HEK293 (cell line): ENCODE measurements around the gene TOR4A.

Experiments
- CTCF ChIA-PET: fragments of 350-600 bp; formaldehyde crosslinking; extraction: SDS; loops from one replicate; lab custom pipeline; 2021; ENCODE audit warnings: antibody characterized with exemption; lab: Yijun Ruan, JAX
- POLR2A ChIA-PET: fragments of 300-600 bp; formaldehyde crosslinking; extraction: SDS; loops from one replicate; lab custom pipeline; 2020; ENCODE audit warnings: antibody characterized with exemption, inconsistent platforms; lab: Yijun Ruan, JAX
- H3K27ac ChIP-seq: fragments of 200-500 bp; sonication (Bioruptor generic); 2 replicates; pipeline ENCODE4 v1.5.1; 2014; ENCODE audit warnings: low read depth, low read length, control low read depth, inconsistent platforms; ENCODE audit errors: extremely low read depth
- H3K36me3 ChIP-seq, 2 experiments: fragments of 200-500 bp in 1 of 2; sonication (Bioruptor generic) in 1 of 2; 1 replicate in 1 of 2; 2 replicates in 1 of 2; pipeline ENCODE4 v1.5.1; 2014 to 2017; ENCODE audit warnings: inconsistent platforms in 2 of 2, low read length in 2 of 2; ENCODE audit not compliant: control insufficient read depth in 2 of 2, insufficient read depth in 1 of 2
- H3K4me1 ChIP-seq: fragments of 200-500 bp; sonication (Bioruptor generic); 2 replicates; pipeline ENCODE4 v1.5.1; 2014; ENCODE audit warnings: mild to moderate bottlenecking, low read length, inconsistent platforms; ENCODE audit not compliant: control insufficient read depth, insufficient read depth
- H3K4me3 ChIP-seq: 2 replicates; pipeline ENCODE4 v1.5.1; 2011; ENCODE audit warnings: low read depth, mild to moderate bottlenecking, control low read depth, low read length, moderate library complexity
- H3K9me3 ChIP-seq: fragments of 200-500 bp; sonication (Bioruptor generic); 2 replicates; pipeline ENCODE4 v1.5.1; 2014; ENCODE audit warnings: low read depth, low read length, inconsistent platforms; ENCODE audit not compliant: control insufficient read depth, insufficient read depth
- GFI1B ChIP-seq: fragments of 450-650 bp; formaldehyde crosslinking; IDR thresholded peaks from 2 replicates; pipeline ENCODE4 v1.5.1; 2016; ENCODE audit warnings: missing biosample characterization, missing genetic modification characterization
- GLIS2 ChIP-seq: fragments of 450-650 bp; formaldehyde crosslinking; IDR thresholded peaks from 2 replicates; pipeline ENCODE4 v1.5.1; 2016; ENCODE audit warnings: missing biosample characterization, missing genetic modification characterization
- TRIM28 ChIP-seq: IDR thresholded peaks from 2 replicates; pipeline ENCODE4 v1.6.1; 2011; ENCODE audit warnings: low read length, control low read depth, borderline replicate concordance
- ZBTB44 ChIP-seq: fragments of 450-650 bp; IDR thresholded peaks from 2 replicates; pipeline ENCODE4 v1.5.1; 2018; ENCODE audit warnings: missing biosample characterization, mild to moderate bottlenecking, missing genetic modification characterization
- ZBTB7A ChIP-seq: fragments of 450-650 bp; formaldehyde crosslinking; IDR thresholded peaks from 2 replicates; pipeline ENCODE4 v1.5.1; 2016; ENCODE audit warnings: low read depth, missing biosample characterization, missing genetic modification characterization
- ZFHX2 ChIP-seq: fragments of 450-650 bp; formaldehyde crosslinking; conservative IDR thresholded peaks from 2 replicates; pipeline ENCODE4 v1.5.1; 2016; ENCODE audit warnings: missing biosample characterization, missing genetic modification characterization
- ZIC2 ChIP-seq: fragments of 450-650 bp; formaldehyde crosslinking; IDR thresholded peaks from 2 replicates; pipeline ENCODE4 v1.5.1; 2016; ENCODE audit warnings: missing biosample characterization, missing genetic modification characterization
- ZNF148 ChIP-seq: fragments of 450-650 bp; formaldehyde crosslinking; IDR thresholded peaks from 2 replicates; pipeline ENCODE4 v1.5.0; 2017; ENCODE audit warnings: missing biosample characterization, missing genetic modification characterization, borderline replicate concordance
- ZNF157 ChIP-seq: fragments of 450-650 bp; formaldehyde crosslinking; IDR thresholded peaks from 2 replicates; pipeline ENCODE4 v1.5.1; 2016; ENCODE audit warnings: missing biosample characterization, missing genetic modification characterization
- ZNF248 ChIP-seq: fragments of 450-650 bp; formaldehyde crosslinking; IDR thresholded peaks from 2 replicates; pipeline ENCODE4 v1.5.1; 2017; ENCODE audit warnings: missing biosample characterization, missing genetic modification characterization
- ZNF292 ChIP-seq: fragments of 450-650 bp; formaldehyde crosslinking; IDR thresholded peaks from 2 replicates; pipeline ENCODE4 v1.5.1; 2016; ENCODE audit warnings: low read depth, missing biosample characterization, missing genetic modification characterization, borderline replicate concordance
- ZNF600 ChIP-seq: fragments of 450-650 bp; formaldehyde crosslinking; IDR thresholded peaks from 2 replicates; pipeline ENCODE4 v1.5.1; 2016; ENCODE audit warnings: missing biosample characterization, missing genetic modification characterization
- ZNF639 ChIP-seq: fragments of 450-650 bp; formaldehyde crosslinking; IDR thresholded peaks from 2 replicates; pipeline ENCODE4 v1.5.1; 2016; ENCODE audit warnings: missing biosample characterization, missing genetic modification characterization
- TF ChIP-seq, protein P1 (sequence below): sonication (generic); formaldehyde crosslinking; IDR thresholded peaks from 2 replicates; pipeline ENCODE4 v1.8.1; 2022; ENCODE audit warnings: mild to moderate bottlenecking, moderate library complexity, missing genetic modification reagents
- TF ChIP-seq, protein P2 (sequence below): fragments of 450-650 bp; formaldehyde crosslinking; IDR thresholded peaks from 2 replicates; pipeline ENCODE4 v1.5.1; 2017; ENCODE audit warnings: missing biosample characterization, mild to moderate bottlenecking, missing genetic modification characterization, moderate library complexity

The TOR4A gene

DNA sequence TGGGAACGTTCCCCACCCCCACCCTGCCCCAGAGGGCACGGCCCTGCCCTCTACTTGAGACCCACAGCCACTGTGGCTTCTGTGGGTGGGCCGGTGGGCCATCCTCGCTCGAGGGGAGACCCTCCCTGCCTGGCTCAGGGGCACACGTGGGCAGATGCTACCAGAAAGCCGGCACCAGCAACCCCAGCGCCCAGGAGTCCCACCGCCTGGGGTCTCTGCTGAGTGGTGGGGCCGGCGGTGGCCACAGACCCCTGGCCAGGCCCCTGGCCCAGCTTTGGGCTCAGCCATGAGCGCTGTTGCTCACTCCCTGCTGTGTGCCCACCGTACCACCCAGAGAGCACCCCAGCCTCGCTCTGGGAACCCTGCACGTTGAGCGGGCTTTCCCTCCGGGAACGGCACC lies 41.1 kb downstream of the TOR4A start (continued):
- no peak for TF ChIP-seq ZNF639 (tag by site-specific recombination)

GRCh38 chr9:137319011-137319738 lies 41.6 kb downstream of the TOR4A start:
- TF ChIP-seq ZNF148 (tag by site-specific recombination) = no peak
- Histone ChIP-seq H3K4me1 (no peaks in the 10 kb centered on the region), H3K4me3 (no peak overlapping the region), H3K27ac (no peak overlapping the region), H3K9me3 (no peaks in the 10 kb centered on the region), H3K36me3 (no peaks in the 10 kb centered on the region)
- ChIA-PET POLR2A (interaction anchor here (0.8 to 1.4 kb wide), 2 partner anchors 17 to 104 kb away, joined by 3 to 6 read pairs; partner anchors contain the start of genes EXD3, NOXA1 and NRARP), CTCF (interaction anchor here (0.6 kb wide), 2 partner anchors 75 to 126 kb away, joined by 4 read pairs; no protein-coding TSS in a partner anchor)

- Histone ChIP-seq H3K4me1 (no peaks in the 10 kb centered on the region), H3K9me3 (no peaks in the 10 kb centered on the region), H3K36me3 (no peaks in the 10 kb centered on the region), H3K4me3 (no peak overlapping the region), H3K27ac (no peak overlapping the region)
- TF ChIP-seq ZNF600 (tag by site-specific recombination) (no peak), ZIC2 (tag by site-specific recombination) (peak; percentile 40), GLIS2 (tag by site-specific recombination) (peak; percentile 8; the same call in 1 of the 2 replicates), ZFHX2 (tag by site-specific recombination) (0 out of 2 replicates have a peak, but pooled peaks have one; percentile 5)
- TF ChIP-seq, protein P1, sequence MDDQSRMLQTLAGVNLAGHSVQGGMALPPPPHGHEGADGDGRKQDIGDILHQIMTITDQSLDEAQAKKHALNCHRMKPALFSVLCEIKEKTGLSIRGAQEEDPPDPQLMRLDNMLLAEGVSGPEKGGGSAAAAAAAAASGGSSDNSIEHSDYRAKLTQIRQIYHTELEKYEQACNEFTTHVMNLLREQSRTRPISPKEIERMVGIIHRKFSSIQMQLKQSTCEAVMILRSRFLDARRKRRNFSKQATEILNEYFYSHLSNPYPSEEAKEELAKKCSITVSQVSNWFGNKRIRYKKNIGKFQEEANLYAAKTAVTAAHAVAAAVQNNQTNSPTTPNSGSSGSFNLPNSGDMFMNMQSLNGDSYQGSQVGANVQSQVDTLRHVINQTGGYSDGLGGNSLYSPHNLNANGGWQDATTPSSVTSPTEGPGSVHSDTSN (CRISPR knock-in tag) = no peak
- ChIA-PET POLR2A (interaction anchor here (0.6 to 1.8 kb wide), 4 partner anchors 9 to 520 kb away, joined by 3 to 6 read pairs (median 4); partner anchors contain the start of gene NRARP), CTCF (interaction anchor here (0.6 to 1.4 kb wide), 2 partner anchors 18 to 74 kb away, joined by 4 to 5 read pairs; partner anchors contain the start of gene NRARP)
Measured at GRCh38 chr9:137319739-137320551, 42.4 kb downstream of the TOR4A start.

DNA sequence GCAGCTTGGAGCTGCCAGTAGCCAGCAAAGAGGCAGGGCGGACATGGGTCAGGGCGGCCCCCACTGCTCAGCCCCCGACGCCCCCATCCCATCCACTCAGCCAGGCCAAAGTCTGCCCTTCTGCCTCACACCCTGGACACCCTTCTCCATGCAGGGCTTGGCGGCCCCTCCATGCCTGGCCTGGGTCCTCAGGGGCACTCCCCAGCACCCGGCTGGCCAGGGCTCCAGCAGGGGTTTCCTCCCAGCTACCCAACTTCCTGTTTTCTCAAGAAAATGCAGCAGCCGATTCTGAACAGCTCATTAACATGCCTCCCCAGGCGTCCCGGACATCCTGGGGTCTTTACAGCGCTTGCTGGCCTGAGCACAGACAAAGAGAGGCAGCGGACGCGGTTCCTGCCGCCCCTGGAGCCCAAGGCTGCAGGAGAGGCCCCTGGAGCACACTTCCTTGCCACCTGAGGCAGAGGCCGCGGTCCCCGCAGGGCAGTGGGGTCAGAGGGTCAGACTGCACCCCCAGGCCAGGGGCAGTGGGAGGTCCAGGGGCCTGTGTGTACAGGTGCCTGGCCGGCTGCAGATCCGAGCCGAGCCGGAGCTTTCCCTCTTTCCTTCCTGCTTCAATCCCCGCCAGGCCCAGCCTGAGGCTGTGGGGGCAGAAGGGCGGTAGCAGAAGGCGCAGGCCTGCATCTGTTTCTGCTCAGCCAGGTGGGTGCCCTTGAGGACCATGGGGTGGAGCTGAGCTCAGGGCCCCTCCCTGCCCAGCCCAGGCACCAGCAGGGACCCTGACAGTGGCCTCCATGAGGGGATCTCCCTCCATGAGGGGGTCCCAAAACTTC lies 43.2 kb downstream of the TOR4A start:
- H3K36me3 ChIP-seq = no peaks in the 10 kb centered on the region
- H3K27ac ChIP-seq = no peak overlapping the region
- no peaks in the 10 kb centered on the region for H3K9me3 ChIP-seq
- ChIA-PET CTCF (interaction anchor here (1.4 kb wide), 1 partner anchor 19 kb away, joined by 5 read pairs; the partner anchor contains the start of gene NRARP), POLR2A (interaction anchor here (0.6 to 1.8 kb wide), 3 partner anchors 10 to 521 kb away, joined by 3 to 4 read pairs (median 4); partner anchors contain the start of gene NRARP)
- no peaks in the 10 kb centered on the region for H3K4me1 ChIP-seq
- H3K4me3 ChIP-seq = no peak overlapping the region
- TF ChIP-seq, protein P2, sequence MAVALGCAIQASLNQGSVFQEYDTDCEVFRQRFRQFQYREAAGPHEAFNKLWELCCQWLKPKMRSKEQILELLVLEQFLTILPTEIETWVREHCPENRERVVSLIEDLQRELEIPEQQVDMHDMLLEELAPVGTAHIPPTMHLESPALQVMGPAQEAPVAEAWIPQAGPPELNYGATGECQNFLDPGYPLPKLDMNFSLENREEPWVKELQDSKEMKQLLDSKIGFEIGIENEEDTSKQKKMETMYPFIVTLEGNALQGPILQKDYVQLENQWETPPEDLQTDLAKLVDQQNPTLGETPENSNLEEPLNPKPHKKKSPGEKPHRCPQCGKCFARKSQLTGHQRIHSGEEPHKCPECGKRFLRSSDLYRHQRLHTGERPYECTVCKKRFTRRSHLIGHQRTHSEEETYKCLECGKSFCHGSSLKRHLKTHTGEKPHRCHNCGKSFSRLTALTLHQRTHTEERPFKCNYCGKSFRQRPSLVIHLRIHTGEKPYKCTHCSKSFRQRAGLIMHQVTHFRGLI = no peak
- TF ChIP-seq ZBTB44 (tag by site-specific recombination) (no peak), ZNF292 (tag by site-specific recombination) (no peak), ZNF248 (tag by site-specific recombination) (no peak), TRIM28 (no peak), ZBTB7A (tag by site-specific recombination) (no peak), ZIC2 (tag by site-specific recombination) (peak; percentile 79), ZNF157 (tag by site-specific recombination) (no peak), GFI1B (tag by site-specific recombination) (no peak)
